Testis (tissue), 3 donors: ENCODE data around the gene NTM. TPM values are rescaled to one million over a fixed set of nuclear protein-coding genes. Genes with fewer than 3 reads are reported as not detected.

Source experiments
- DNase-seq: peaks from one replicate; pipeline ENCODE4 v3.0.0-alpha.2; 2019
- H3K27ac ChIP-seq, 2 donors: fragments of 200-600 bp; sonication (generic); one replicate each; pipeline ENCODE4 v1.5.1; 2019
- H3K27me3 ChIP-seq: fragments of 200-600 bp; sonication (generic); one replicate; pipeline ENCODE4 v1.5.1; 2019
- H3K36me3 ChIP-seq: fragments of 200-600 bp; sonication (generic); one replicate; pipeline ENCODE4 v1.5.1; 2017; ENCODE audit warnings: low read depth; ENCODE audit errors: missing control alignments
- H3K4me1 ChIP-seq: fragments of 200-600 bp; sonication (generic); one replicate; pipeline ENCODE4 v1.5.1; 2019
- H3K4me3 ChIP-seq, 2 donors: fragments of 200-600 bp; sonication (generic); one replicate each; pipeline ENCODE4 v1.5.1; 2017 to 2019
- H3K9me3 ChIP-seq: fragments of 200-600 bp; sonication (generic); one replicate; pipeline ENCODE4 v1.5.1; 2017
- CTCF ChIP-seq, 3 experiments: fragments of 450-650 bp in 2 of 3; fragments of 200-600 bp in 1 of 3; sonication (generic) in 1 of 3; IDR thresholded peaks; one replicate each; pipeline ENCODE4 v1.5.1; 2016 to 2019; ENCODE audit warnings: antibody characterized with exemption in 3 of 3, mild to moderate bottlenecking in 2 of 3, moderate library complexity in 1 of 3
- POLR2A ChIP-seq: fragments of 450-650 bp; IDR thresholded peaks from one replicate; pipeline ENCODE4 v1.6.1; 2017; ENCODE audit warnings: antibody characterized with exemption, mild to moderate bottlenecking, moderate library complexity
- WGBS, 2 donors: methylation state at CpG; one replicate each; pipeline ENCODE4 v1.1.5; 2018; 5-methylcytosine and 5-hydroxymethylcytosine counted together
- intact Hi-C: fragments of 100-400 bp; cut with DNase I; formaldehyde crosslinking; loops from one replicate; pipeline ENCODE4 v1.15.1; 2023; ENCODE audit warnings: low total_unique reads
- polyA plus RNA-seq: library from polyadenylated mRNA; stranded (reverse); fragments of 350-450 nt; fragmentation: Illumina TruSeq; extraction: RNeasy Lipid Tissue Mini Kit (QIAGEN cat#74804); gene quantifications from one replicate; pipeline ENCODE4 v1.2.3, GENCODE V29; 2014; ENCODE audit warnings: low read depth, low replicate concordance; ENCODE audit not compliant: insufficient read depth
- total RNA-seq, 2 donors: library from RNA; depleted of rRNA; stranded (reverse); fragments of >200 nt; gene quantifications; one replicate each; pipeline ENCODE4 v1.2.3, GENCODE V29; 2016

NTM gene
- total and polyA plus RNA-seq, 3 donors from 2014 or later: 1.7 to 4.5 (median 1.8) TPM

GRCh38 chr11:132112846-132113245 is 742.4 kb downstream of the NTM start:
- Histone ChIP-seq H3K4me3 (no peak overlapping the region), H3K36me3 (no peaks in the 10 kb centered on the region), H3K4me1 (no peaks in the 10 kb centered on the region), H3K27me3 (no peaks in the 10 kb centered on the region), H3K9me3 (no peaks in the 10 kb centered on the region), H3K27ac (no peak overlapping the region)
- 78 to 84% methylated on average over 6 of the region's 6 CpGs for WGBS, 2 donors
- TF ChIP-seq CTCF (IDR thresholded peaks at IDR 0.05) (no peak), POLR2A (no peak)
- intact Hi-C loops: no loop called here
- no peak for DNase-seq

DNA sequence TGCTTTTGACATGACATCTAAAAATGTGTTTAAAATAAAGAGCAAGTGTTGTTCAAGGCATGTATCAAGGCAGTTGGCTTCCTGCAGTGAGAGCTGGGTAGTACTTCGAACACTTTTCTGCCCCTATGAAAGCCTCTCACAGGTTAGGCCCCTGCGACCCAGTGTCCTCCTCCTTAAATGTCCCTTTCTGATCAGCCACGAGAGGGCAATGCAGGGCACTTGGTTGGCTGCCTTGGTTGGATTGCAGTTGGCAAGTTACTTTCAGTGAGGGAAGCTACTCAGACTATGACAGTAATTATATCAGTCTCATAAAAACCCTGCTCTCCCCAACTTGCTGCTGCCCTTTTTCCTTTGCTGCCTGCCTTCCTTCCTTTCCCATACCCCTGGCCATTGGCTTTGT is 743.8 kb downstream of the NTM start:
- H3K27me3 ChIP-seq: no peaks in the 10 kb centered on the region
- H3K4me1 ChIP-seq: no peaks in the 10 kb centered on the region
- H3K9me3 ChIP-seq: no peaks in the 10 kb centered on the region
- H3K27ac ChIP-seq: no peak overlapping the region
- H3K4me3 ChIP-seq: no peak overlapping the region
- TF ChIP-seq POLR2A (no peak), CTCF (IDR thresholded peaks at IDR 0.05) (peak in 2 of 3 experiments; percentile 16 to 33)
- intact Hi-C loops: no loop called here
- DNase-seq: peak; percentile 57
- 31 to 32% methylated on average over 3 of the region's 3 CpGs for WGBS, 2 donors
- no peaks in the 10 kb centered on the region for H3K36me3 ChIP-seq

- no peaks in the 10 kb centered on the region for H3K4me1 ChIP-seq
- no peak overlapping the region for H3K27ac ChIP-seq
- no peak overlapping the region for H3K4me3 ChIP-seq
- TF ChIP-seq CTCF (IDR thresholded peaks at IDR 0.05): no peak
- no peak for DNase-seq
- intact Hi-C loops: no loop called here
- no peaks in the 10 kb centered on the region for H3K36me3 ChIP-seq
- 81 to 94% methylated on average over 3 of the region's 3 CpGs for WGBS, 2 donors
- H3K27me3 ChIP-seq: no peaks in the 10 kb centered on the region
- no peaks in the 10 kb centered on the region for H3K9me3 ChIP-seq
Measured at GRCh38 chr11:132114743-132115142, 744.3 kb downstream of the NTM start.

DNA sequence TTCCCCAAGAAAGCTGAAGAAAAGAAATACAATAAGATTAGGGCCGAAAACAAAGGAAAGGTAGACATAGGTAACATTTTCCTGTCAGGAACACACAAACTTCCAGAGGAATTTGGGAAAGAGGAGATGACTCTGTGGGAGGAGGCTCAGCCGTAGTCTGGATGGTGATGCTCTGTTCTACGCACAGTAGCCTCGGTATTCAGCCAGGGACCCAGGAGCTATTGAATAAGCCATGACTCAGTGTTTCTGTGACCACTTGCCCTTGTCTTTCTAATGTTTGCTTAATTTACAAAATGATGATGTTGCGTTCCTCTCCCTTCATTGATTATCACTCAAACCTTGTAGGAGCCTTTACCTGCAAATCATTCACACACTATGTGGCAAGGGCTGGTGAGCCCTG is 745.0 kb downstream of the NTM start:
- no peak for TF ChIP-seq POLR2A
- no peaks in the 10 kb centered on the region for H3K36me3 ChIP-seq
- no peaks in the 10 kb centered on the region for H3K9me3 ChIP-seq
- intact Hi-C loops: no loop called here
- no peak overlapping the region for H3K4me3 ChIP-seq
- no peak for DNase-seq
- H3K27me3 ChIP-seq: no peaks in the 10 kb centered on the region
- WGBS, 2 donors: 92 to 95% methylated on average over 5 of the region's 5 CpGs
- H3K4me1 ChIP-seq: no peaks in the 10 kb centered on the region
- no peak overlapping the region for H3K27ac ChIP-seq

DNA sequence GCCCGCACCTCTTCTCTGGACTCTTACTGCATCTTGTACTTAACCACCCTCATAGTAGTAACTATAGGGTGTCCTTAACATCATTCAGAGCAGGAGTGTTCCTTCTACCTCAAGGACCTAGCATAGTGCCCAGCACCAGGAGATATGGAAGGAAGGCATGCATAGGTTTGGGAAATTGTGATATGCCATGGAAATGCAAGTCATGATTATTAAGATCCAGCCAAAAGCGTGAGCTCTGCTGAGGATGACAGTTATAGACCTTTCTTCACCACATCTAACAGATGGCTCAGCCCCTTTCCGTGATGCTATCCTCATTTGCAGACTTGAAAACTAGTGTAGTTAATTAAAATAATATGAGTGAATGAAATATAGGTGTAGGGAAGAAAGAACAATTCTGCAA is 746.1 kb downstream of the NTM start:
- DNase-seq: no peak
- Histone ChIP-seq H3K9me3 (no peaks in the 10 kb centered on the region), H3K4me1 (no peaks in the 10 kb centered on the region), H3K27ac (no peak overlapping the region), H3K36me3 (no peaks in the 10 kb centered on the region), H3K27me3 (no peaks in the 10 kb centered on the region), H3K4me3 (no peak overlapping the region)
- intact Hi-C loops: no loop called here
- TF ChIP-seq POLR2A (no peak), CTCF (IDR thresholded peaks at IDR 0.05) (no peak)
- WGBS, 2 donors: 90 to 92% methylated on average over 3 of the region's 3 CpGs
